Measurements from ENCODE around the gene GNG7.
"Not testable (repeated sequence)": the region's sequence is repeated elsewhere in the genome, so short reads cannot be mapped to it uniquely, and the experiment has no call there.

Gene GNG7

GRCh38 chr19:2477732-2478191 is 224.7 kb downstream of the GNG7 start:
- DNase-seq, result peak; percentile 46

- DNase-seq, result peak; percentile 45
Measured at GRCh38 chr19:2477141-2477710, 225.3 kb downstream of the GNG7 start.

GRCh38 chr19:2476451-2477140 is 225.9 kb downstream of the GNG7 start:
- peak; percentile 71 for DNase-seq

DNA sequence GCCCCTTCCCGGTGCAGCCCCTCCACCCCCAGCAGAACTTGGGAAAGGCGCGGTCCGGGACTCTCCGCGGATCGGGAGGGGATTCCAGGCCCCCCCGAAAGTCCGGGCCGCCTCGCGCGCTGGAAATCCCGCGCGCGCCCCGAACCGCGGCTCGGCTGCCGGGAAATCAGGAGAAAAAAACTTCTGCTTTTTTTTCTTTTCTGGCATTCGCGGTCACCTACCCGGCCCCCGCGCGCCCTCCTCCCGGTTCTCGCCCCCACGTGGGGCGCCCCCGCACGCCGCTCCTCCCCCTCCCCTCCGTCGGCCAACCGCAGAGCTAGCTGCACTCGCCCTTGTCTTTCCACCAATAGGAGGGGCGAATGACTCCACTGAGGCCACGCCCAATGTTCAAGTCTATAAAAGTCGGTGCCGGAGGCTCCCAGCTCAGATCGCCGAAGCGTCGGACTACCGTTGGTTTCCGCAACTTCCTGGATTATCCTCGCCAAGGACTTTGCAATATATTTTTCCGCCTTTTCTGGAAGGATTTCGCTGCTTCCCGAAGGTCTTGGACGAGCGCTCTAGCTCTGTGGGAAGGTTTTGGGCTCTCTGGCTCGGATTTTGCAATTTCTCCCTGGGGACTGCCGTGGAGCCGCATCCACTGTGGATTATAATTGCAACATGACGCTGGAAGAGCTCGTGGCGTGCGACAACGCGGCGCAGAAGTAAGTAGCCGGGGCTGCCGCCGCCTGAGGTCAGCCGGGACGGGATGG is 226.6 kb downstream of the GNG7 start, which contains the start of gene GADD45B:
Gene GADD45B, plus strand, starts transcription at position 426 of the 749 bp plus-strand sequence. Its CDS starts 232 bp downstream, at position 658.
- peak; percentile 98 for DNase-seq

DNA sequence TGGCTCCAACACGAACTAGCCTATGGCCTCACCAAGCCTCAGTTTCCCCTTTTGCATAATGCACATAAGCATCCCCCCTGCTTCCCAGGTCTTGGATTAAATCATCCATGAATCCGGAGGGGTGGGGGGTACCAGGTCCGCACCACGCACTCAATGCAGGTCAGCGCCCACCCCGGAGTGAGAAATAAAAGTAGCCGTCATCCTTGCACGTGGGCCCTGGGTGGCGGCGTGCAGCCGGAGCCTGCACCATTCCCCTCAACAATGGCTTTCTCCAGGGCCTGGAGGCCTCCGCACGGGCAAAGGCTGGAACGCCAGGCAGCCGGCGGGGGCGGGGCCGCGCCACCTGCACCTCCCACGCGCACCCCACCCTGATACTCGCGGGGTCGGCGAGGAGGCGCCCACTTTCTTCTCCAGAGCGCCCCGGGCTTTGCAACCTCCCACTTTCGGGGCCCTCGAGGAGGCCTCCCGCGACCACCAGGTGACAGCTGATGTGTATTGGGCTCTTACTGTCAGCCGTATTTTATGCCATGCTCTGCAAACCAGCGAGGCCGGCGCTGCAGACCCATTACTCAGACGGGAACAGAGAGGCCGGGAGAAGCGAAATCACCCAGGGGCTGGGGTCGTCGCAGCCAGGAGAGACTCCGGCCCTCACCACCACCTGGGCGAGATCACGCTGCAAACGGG is 227.3 kb downstream of the GNG7 start:
- peak; percentile 70 for DNase-seq

GRCh38 chr19:2474232-2475017 is 228.1 kb downstream of the GNG7 start:
- DNase-seq, result peak; percentile 91

DNA sequence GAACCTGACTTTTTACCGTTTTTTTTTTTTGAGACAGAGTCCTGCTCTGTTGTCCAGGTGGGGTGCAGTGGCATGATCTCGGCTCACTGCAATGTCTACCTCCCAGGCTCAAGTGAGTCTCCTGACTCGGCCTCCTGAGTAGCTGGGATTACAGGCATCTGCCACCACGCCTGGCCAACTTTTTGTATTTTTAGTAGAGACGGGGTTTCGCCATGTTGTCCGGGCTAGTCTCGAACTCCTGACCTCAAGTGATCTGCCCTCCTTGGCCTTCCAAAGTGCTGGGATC is 232.6 kb downstream of the GNG7 start:
- DNase-seq, result not testable (repeated sequence)

DNA sequence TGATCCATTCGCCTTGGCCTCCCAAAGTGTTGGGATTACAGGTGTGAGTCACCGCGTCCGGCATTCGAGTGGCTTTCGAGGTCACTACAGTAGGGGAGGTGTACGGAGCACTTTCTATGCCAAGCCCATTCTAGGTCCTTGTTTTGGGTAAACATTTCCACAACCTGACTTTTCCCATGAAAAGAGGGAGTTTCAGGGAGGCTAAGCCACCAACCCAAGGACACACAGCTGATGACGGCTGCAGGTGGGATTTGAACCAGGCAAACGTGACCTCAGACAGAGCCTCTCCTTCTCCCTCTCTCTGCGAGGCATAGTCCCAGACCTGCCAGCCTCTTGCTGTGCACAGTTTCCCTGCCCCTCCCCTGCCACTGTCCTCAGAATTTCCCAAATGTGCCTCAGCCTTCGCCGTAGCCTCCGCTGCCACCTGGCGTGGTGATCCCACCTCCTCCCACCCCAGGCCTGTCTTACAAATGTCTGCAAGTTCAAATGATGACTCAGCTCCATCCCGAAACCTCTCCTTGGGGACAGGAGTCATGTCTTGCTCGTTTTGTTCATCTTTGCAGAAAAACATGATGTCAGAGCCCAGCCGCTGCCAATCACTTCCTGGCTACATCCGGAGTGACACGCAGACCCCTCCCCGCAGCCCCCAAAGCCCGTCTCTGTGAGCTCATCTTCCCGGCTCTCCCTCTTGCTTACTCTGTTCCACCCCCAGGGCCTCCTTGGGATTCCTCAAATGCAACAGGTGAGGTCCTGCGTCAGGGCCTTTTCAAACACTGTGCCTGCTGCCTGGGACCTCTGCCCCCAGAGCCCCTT is 233.2 kb downstream of the GNG7 start:
- peak; percentile 79 for DNase-seq

GRCh38 chr19:2468596-2468995 is 233.9 kb downstream of the GNG7 start:
- DNase-seq, result no peak

GRCh38 chr19:2464389-2464788 is 238.1 kb downstream of the GNG7 start:
- DNase-seq, result no peak

DNA sequence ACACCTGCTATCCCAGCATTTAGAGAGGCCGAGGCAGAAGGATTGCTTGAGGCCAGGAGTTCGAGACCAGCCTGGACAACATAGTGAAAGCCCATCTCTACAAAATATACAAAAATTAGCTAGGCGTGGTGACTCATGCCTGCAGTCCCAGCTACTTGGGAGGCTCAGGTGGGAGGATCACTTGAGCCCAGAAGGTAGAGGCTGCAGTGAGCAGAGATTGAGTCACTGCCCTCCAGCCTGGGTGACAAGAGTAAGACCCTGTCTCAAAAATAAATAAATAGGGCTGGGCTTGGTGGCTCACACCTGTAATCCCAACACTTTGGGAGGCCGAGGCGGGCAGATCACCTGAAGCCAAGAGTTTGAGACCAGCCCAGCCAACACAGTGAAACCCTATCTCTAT is 238.8 kb downstream of the GNG7 start:
- not testable (repeated sequence) for DNase-seq

DNA sequence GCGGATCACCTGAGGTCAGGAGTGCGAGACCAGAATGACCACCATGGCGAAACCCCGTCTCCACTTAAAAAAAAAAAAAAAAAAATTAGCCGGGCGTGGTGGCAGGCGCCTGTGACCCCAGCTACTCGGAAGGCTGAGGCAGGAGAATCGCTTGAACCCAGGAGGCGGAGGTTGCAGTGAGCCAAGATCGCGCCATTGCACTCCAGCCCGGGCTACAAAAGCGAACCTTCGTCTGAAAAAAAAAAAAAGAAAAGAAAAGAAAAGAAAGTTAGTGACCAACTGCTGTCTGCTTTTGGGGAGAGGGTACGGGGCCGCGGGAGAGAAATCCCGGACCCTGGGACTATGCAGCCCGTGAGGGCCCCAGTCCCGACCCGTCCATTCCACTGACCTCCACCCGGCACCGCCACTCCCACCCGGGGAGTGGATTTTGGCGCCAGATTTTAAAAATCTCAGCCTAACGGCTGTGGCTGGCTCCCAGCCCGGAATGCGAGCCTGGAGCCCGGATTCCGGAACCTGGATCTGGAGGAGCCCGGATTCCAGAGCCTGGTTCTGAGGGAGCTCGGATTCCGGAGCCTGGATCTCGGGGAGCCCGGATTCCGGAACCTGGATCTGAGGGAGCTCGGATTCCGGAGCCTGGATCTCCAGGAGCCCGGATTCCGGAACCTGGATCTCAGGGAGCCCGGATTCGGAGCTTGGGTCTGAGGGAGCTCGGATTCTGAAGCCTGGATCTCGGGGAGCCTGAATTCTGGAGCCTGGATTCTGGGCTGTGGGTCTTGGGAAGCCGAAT is 239.7 kb downstream of the GNG7 start:
- no peak for DNase-seq

DNA sequence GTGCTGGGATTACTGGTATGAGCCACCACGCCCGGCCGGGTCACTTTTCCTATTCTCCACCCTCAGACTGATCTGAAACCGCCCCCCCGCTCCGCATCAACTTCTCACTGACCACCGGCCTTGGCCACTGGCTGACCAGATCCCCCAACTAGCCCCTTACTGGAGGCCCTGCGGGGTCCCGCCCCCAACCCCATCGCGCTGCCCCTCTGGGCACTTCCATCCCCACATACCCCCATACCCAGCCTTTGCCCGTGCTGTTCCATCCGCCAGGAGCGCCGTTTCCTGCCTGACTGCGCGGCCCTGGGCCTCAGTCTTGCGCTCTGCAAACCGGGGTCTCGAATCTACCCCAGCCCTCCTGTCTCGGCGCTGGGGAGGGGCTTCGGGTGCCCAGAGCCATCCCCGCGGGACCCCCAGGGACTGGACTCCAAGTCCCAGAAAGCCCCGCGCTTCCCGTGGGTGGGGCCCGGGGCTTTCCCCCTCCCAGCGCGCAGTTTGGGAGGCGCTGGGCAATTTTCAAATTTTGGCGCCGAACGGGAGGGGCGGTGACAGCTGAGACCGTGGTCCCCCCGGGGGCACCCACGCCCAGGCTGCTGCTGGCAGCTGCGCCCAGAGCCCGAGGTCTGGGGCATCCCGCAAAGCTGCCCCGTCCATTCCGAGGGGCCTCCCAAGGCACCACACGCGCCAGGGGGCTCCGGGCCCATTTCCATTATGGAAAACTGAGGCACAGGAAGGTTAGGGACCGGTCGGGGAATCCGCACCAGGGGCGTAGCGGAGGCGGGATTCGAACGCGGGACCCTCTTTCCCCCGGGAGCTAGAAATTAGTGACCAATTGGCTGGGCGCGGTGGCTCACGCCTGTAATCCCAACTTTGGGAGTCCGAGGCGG is 240.5 kb downstream of the GNG7 start:
- DNase-seq, result peak; percentile 86

Data from activated CD4-positive, alpha-beta T cell treated with anti-CD3 and anti-CD28 coated beads, Interleukin-2, Interleukin-6, amounts not matched to agents 100 ng/mL and 50 ng/mL, durations not matched to agents 16 hours and 8 hours (primary cell).